ENCODE data around the gene NR0B1. TPM values are rescaled to one million over a fixed set of nuclear protein-coding genes. Genes with fewer than 3 reads are reported as not detected.

The NR0B1 gene
- total RNA-seq, result not detected in 2 replicates

GRCh38 chrX:30309139-30309571 is at the start of gene NR0B1:
Gene NR0B1 (minus strand): TSS chrX:30309390. CDS start chrX:30309363, 27 bp downstream.

Other genes with a start within 250 kb of the NR0B1 start
- not detected in 2 replicates for gene MAGEB2, start 93.8 kb downstream of the NR0B1 start, total RNA-seq
- gene MAGEB3, start 78.7 kb downstream of the NR0B1 start, total RNA-seq, result not detected in 2 replicates
- gene MAGEB4, start 67.4 kb downstream of the NR0B1 start, total RNA-seq, result not detected in 2 replicates
- not detected in 2 replicates for gene MAGEB1, start 62.2 kb downstream of the NR0B1 start, total RNA-seq

Data from articular chondrocyte of knee joint (primary cell).